ENCODE measurements around the gene ABCB9.
"Not testable (repeated sequence)": the region's sequence is repeated elsewhere in the genome, so short reads cannot be mapped to it uniquely, and the experiment has no call there.

Gene ABCB9

DNA sequence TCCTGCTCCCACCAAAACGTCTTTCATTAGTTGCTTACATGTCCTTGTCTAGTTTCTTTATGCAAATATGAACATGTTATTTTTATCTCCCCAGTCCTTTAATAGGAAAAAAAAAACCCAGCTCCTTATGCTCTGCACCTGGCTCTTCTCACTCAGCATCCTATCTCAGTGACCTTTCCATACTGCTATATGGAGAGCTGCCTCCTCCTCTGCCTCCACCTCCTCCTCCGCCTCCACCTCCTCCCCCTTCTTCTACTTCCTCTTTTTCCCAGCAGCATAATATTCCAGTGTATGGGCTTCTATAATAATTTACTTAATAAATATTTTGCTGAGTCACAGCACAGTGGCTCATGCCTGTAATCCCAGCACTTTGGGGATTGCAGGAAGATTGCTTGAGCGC lies 31.5 kb downstream of the ABCB9 start:
- ATAC-seq, result no peak

DNA sequence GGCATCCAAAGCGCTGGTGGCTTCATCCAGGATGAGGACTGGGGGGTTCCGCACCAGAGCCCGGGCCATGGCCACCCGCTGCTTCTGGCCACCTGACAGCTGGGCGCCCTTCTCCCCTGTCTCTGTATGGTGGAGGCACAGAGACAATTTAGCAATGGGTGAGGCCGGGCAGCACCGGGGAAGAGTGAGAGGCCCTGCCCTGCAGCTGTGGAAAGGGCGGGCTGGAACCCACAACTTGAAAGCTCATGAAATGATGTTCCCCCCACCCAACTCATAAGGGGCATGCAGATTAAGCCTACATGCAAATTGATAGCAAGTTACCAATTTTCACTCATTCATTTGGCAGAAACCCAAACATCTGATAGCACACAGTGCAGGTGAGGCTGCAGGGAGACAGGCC lies 34.1 kb downstream of the ABCB9 start:
- no peak for ATAC-seq

DNA sequence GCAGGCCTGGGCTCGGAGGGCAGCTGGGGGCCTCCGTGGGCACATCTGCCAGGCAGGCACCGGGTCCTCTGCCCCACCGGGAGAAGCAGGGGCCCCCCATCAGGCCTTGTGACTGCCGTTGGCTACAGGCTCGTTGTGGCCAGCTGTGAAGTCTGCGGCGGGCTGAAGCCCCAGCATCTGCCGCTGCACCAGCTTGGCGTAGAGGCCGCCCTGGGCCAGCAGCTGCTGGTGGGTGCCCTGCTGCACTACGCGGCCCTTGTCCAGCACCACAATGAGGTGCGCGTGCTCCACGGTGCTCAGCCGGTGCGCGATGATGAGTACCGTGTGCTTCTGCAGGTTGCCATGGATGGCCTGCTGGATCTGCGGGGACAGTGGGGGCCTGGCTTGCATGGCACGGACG lies 36.5 kb downstream of the ABCB9 start:
- no peak for ATAC-seq

DNA sequence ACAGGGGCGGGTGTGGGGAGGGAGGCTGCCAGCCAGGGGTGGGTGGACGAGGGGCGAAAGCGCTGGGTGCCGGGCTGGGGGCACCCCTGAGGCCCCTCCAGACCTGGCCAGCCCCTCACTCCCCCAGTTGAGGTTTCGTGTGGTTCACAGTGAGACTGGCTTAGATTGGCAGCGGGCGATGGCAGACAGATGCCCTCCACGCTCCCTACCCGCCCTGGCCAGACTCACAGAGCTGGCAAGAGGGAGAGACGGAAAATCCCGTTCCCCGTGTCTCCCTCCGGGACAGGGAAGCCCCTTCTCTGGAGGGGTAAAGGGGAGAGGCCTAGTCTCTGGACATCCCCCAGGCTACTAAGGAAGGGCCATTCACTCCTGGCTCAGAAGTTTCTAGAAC lies 37.1 kb downstream of the ABCB9 start:
- ATAC-seq, result no peak

DNA sequence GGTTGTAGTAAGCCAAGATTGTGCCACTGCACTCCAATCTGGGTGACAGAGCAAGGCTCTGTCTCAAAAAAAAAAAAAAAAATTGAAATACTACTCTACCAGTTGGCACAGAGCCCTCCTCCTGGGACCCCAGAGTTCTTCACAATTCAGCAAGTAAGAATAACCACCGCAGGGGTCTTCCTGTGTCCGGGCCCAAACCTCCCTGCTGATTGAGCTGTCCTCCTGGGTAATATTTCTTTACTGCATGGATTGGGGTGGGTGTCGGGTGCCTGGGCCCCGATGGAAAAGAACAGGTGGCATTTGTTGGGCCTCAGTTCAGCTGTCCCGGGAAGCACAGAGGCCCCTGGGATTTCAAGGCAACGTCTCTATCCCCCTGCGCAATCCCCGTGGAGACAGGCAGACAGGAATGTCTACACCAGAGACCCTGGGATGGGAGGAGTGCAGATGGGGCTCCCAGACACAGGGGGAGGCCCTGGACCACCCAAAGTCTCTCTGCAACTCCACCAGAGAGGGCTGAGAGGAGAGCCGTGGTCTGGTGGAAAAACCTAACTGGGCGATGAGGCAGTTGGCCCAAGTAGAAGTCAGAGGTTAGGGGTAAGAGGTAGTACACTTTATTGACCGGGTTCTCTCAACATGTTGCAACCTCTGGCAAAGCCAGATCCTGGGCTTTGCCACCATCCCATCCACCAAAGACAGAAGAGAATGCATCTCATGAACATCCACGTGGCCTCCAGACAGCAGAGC lies 37.7 kb downstream of the ABCB9 start:
- ATAC-seq, result no peak

DNA sequence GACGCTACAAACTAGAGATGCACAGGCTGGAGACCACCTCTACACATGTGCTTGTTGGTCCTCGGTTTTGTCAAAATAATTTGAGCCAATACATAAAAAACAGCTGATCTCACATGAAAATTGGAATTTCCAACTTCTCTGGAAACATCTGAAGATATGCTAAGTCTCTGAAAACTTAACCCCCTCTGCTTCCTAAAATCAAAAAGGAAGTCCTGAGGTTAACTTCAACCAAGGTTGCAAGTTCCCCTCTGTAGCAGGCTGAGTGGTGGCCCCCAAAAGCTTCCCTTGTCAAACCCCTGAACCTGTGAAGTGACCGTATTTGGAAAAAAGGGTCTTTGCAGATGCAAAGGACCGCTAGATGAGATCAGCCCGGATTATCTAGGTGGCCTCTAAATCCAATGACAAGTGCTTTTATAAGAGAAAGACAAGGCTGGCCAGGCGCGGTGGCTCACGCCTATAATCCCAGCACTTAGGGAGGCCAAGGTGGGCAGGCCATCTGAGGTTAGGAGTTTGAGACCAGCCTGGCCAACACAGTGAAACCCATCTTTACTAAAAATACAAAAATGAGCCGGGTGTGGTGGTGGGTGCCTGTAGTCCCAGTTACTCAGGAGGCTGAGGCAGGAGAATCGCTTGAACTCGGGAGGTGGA lies 38.4 kb downstream of the ABCB9 start:
- ATAC-seq, result no peak

DNA sequence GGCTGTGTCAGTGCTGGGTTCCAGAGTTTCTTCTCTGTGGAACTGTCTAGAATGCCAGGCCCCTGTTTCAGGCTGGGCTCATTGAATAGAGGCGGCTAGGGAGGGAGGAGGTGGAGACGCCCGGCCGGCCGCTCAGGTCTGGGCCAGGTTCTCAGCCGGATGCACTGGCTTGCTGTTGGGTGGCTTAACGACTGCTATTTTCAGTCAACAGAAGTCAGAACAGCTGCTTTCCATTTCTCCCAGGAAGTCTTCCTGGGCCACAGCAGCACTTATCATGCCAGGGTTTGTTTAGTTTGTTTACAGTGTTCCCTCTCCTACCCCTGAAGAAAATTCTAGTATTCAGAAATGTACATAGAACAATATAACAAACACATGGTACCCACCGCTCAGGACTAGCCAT lies 44.3 kb downstream of the ABCB9 start:
- no peak for ATAC-seq

DNA sequence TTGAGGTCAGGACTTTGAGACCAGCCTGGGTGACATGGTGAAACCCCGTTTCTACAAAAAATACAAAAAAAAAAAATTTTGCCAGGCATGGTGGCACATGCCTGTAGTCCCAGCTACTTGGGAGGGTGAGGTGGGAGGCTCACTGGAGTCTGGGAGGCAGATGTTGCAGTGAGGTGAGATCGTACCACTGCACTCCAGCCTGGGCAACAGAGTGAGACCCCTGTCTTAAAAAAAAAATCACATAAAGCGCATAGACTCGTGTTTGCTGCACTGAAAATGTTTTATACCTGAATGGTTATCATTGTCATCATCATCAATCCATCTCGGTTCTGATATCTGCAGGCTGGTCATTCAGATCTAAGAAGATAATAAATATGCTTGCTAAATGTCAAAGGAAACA lies 45.6 kb downstream of the ABCB9 start:
- ATAC-seq, result no peak

DNA sequence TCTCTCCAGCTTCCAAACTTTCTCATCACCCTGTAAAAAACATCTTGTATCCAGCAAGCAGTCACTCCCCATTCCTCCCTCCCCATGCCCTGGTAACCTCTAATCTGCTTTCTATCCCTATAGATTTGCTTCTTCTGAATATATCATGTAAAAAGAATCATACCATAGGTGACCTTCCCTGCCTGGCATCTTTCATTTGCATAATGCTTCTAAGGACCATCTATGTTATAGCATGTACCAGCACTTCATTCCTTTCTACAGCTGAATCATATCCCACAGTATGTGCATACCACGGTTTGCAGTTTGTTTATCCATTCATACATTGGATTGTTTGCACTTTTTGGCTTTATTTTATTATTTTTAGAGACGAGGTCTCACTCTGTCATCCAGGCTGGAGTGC lies 47.4 kb downstream of the ABCB9 start:
- no peak for ATAC-seq

DNA sequence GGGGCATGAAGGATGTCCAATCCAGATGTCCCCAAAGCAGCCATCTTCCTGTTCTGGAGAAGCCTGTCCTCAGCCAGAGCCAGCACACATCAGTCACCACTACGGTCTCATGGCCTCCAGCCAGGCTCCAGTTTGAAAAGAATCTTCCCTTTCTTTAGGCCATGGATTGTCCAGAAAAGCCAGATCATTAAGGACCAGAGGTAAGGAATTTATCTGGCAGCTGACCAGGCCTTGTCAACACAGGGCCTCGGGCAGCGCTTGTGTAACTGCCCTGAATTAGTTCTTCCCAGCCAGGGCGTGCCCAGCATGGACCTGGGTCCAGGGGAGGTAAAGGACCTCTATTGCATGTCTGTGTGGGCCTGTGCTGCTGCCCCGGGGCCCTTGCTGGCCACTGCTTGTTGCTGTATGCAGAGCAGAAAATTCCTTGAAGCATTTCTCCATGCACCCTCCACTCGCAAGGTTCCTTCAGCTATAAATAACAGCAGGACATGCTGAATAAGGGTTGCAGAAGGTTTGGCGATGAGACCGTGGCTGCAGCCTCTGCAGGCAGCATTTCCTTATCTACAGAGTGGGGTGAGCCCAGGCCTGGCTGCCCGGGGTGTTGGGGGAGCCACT lies 48.6 kb downstream of the ABCB9 start:
- no peak for ATAC-seq

DNA sequence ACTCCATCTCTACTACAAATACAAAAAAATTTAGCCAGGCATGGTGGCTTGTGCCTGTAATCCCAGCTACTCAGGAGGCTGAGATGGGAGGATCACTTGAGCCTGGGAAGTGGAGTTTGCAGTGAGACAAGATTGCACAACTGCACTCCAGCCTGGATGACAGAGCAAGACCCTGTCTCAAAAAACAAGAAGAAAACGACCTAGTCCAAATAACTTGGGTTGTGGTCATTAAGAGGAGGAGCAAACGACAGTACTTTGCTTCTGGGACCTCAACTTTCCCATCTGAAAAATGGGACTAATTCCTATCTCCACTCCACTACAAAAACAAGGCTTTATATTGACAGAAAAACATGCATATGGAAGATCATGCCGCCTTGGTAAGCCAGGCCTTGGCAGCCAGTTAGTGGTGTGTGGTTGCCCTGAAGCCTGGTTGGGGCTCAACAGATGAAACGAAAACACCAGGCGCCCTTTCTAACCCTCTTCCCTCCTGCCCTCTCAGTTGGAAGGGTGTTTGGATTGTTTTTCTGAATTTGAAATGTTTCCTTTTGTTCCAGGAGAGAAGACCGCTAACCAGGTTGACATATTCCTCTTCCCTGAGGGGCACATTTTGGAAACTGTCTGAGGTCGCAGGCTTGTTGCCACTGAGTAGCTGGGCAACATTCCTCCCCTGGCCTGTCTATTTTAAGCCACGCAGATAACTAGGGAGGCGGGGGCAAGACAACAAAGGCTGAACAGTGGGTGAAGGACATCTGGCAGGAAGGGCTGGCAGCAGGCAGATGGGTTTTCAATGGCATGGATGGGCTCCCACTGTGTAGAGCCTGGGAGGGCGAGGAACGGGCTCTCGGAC lies 56.6 kb downstream of the ABCB9 start:
- no peak for ATAC-seq

DNA sequence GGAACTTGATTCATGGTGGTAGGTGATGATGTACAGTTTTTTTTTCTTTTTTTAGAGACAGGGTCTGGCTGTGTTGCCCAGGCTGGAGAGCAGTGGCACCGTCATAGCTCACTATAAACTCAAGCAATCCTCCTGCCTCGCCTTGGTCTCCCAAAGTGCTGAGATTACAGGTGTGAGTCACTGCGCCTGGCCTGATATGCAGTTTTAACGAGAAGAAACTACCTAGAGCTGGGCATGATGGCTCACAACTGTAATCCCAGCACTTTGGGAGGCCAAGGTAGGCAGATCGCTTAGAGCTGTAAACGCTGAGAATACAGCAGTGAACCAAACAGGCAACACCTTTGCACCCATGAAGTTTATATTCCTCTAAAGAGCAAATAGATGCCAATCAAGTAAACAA lies 57.3 kb downstream of the ABCB9 start:
- ATAC-seq, result no peak

DNA sequence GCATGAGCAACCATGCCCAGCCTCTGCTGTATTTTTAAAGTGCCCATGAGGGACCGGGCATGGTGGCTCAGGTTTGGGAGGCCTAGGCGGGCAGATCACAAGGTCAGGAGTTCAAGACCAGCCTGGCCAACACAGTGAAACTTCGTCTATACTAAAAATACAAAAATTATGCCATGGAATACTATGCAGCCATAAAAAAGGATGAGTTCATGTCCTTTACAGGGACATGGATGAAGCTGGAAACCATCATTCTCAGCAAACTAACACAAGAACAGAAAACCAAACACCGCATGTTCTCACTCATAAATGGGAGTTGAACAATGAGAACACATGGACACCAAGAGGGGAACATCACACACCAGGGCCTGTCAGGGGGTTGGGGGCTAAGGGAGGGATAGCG lies 61.0 kb downstream of the ABCB9 start:
- not testable (repeated sequence) for ATAC-seq

DNA sequence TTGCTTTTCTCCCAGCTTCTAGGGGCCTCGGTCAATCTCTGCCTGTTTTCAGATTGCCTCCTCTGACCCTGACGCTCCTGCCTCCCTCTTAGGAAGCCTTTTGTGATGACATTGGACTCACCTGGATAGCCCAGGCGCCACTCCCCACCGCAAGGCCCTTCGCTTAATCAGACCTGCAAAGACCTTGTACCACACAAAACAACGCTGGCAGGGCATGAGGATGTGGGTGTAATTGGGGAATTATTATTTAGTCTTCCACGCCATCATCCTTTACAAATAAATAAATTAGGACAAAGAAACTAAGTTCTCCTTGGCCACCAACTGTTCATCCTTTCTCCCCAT lies 62.6 kb downstream of the ABCB9 start:
- no peak for ATAC-seq

DNA sequence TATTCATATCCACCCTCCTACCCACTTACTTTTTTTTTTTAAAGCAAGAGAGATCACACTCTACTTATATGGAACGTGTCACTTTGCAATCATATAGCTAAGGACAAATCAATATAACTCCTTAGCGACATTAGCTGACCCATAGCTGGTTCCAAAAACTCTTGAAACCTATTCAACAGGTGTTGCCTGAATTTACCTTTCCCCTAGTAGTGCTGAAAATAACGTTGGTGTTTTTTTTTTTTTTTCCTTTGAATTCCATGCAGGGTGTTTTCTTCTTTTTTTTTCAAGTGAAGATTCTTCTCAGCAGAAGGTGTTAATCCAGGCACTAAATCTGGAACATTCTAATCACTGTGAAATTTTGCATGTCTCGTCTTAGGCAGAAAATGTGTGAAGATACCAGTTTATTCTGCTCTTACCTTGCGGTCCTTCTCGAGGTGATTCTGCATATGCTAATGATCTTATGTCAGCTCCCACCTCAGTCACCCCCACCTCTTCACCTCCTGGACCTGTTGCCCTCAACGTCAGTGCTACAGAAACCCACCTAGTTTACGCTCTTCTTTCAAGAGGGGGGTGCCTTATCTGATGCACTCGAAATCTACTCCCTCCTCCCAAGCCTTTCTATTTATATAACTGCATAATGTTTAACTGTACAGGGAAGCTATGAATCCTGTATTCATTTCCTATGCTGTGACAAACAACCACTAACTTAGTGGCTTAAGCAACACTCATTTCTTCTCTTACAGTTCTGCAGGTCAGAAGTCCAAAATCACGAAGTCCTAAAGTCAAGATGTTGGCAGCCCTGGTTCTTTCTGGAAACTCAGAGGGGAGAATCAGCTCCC lies 63.2 kb downstream of the ABCB9 start:
- no peak for ATAC-seq

DNA sequence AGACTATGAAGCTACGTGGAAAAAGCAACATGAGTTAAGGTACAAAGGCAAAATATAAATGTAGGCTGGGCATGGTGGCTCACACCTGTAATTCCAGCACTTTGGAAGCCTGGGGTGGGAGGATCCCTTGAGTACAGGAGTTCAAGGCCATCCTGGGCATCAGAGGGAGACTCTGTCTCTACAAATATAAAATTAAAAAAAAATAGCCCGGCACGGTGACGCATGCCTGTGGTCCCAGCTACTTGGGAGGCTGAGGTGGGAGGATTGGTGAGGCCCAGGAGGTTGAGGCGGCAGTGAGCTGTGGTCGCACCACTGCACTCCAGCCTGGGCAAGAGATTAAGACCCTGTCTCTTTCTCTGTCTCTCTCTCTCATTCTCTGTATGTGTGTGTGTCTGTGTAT lies 66.4 kb downstream of the ABCB9 start:
- no peak for ATAC-seq

DNA sequence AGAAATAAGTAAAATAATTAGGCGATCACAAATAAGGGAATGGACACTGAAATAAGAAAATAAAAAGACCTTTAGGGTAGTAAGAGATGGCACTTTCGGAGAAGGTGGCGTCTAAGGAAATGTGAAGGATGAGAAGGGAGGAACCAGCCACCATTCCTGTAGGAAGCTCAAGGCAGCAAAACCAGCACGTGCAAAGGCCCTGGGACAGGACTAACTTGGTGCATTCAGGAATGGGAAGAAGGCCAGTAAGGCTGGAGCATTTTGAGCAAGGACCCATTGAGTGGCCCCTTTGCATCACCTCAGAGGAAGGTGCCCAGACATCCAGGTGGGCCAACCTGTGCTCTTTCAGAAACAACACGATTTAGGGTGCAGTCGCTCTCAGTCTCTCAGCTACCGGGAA lies 69.6 kb downstream of the ABCB9 start:
- no peak for ATAC-seq

DNA sequence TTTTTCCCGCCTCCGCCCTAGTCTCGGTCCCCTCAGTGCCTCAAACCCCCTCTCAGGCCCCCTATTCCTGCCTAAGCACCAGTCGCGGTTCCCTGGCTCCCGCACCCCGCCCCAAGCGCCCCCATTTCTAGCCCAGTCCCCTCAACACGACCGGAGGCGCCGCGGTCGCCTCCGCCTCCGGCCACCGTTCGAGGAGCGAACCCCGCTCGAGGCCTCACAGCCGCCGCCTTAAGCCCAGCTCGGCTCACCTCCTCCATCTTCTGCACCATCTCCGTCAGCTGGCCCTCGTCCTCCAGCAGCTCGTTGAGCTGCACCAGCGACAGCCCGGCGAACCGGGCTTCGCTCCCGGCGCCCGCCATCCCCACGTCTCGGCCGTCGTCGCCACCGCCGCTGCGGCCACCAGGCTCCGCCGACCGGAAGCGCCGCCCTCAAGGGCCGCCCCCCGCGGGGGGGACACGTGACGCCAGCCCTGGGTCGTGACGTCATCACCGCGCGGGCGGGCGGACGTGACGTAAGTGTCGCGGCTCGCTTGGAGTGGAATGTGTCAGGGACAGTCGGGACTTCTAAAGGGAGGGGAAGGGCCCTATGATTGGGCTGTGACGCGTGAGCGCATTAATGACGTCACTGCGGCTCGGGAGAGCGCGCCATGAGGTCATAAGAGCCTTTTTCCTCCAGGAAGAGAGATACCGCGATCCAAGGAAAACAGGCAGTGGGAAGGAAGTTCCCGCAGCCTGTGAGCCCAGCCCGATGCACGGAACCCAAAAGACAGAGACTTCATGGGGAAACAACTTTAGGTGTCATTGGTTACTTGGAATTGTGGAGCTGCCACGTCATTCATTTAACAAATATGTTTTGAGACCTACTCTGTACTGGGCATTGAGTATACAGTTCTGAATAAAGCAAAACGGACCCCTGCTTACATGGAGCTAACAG lies 70.3 kb downstream of the ABCB9 start, which contains the start of gene VPS37B:
Gene VPS37B, minus strand, starts transcription at position 421 of the 933 bp plus-strand sequence. Its CDS starts 62 bp downstream, at position 359.
- peak; percentile 60 to 64 for ATAC-seq

DNA sequence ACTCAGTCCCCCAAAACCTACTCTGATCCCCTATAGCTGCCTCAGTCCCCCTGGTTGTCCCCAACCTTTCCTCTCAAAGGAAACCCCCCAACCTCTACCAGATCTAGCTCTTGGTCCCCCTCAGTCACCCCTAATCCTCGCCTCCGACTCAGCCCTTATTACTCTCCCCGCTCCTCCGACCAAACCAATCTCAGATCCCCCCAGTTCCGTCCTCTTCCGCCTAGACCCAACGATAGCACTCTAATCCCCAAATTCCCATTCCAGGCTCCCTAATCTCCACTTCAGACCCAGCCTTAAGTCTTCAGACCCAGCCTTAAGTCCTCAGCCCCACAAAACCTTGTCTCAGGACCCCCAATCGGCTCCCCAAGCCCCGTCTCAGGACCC lies 71.0 kb downstream of the ABCB9 start:
- ATAC-seq, result no peak

DNA sequence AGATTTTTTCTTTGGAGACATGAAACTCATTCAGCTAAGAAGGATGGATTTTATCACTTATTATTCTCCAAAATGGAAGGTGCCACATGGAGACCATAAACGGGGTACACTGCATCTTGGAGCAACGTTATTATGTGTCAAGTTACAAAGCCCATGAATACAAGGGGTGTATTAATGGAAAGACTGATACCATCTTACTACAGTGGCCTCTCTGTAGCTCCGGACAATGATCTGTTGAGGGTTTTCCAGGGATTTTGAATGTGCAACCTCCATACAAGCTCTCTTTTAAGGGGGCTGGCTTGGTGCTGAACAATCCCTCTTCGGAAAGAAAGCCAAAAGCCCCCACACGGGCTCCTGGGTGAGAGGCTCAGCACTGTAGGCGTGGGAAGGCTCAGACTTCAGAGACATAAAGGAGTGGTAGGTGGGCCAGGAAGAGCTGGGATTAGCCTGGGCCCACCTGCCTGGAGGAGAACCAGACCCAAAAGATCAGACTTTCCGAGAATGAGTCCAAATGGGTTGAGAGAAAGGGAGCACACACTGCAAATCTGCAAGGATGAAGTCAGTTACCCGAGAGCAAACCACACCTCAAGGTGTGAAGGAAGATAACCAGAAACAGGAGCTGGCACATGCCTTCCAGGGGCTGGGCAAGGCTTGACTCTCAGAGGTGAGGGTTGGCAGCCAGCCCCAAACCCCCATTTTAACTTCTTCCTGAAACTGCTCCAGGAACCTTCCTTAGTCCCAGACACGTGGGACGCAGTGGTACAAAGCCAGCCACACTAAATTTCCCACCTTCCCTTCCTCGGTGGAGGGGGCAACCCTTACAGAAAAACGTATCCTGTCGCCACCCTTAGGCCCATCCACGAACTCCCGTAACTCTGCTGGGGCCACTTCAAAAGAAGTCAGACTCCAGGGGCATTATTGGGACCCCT lies 71.8 kb downstream of the ABCB9 start:
- ATAC-seq, result no peak
